HG03558 (cell line): ENCODE data around the gene PLEKHA6.

Experiments
- ATAC-seq: cut with Tn5 transposase; IDR thresholded peaks from one replicate; pipeline ENCODE4 v1.9.1; 2021; ENCODE audit warnings: moderate number of reproducible peaks; ENCODE audit not compliant: unreplicated experiment; ENCODE audit errors: extremely low read depth

PLEKHA6 gene

GRCh38 chr1:204267191-204267601 lies 92.5 kb downstream of the PLEKHA6 start:
- ATAC-seq = no peak

DNA sequence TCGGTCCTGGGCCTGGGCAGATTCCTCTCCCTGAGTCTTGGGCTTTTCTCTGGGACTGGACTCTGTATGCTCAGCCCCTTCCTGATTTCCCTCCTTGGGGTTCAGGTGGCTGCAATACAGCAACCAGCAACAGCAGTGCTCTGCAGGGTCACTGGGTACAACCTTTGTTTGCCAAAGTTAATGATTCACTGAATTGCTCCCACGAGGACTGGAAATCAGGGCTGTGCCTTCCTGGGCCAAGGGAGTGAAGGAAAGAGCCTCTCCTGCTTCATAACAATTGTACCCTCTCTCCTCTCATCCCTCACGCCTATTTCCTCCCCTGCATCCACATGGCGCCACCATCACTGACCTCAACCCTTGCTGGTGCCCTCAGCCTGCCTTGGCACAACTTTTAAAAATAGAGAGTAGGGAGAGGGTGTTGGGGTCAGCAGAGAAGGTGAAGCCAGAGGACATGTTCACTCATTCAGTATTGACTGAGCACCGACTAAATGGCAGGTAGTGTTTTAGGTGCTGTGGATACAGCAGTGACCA lies 93.2 kb downstream of the PLEKHA6 start:
- ATAC-seq = no peak

- no peak for ATAC-seq
These were observed 94.1 kb downstream of the PLEKHA6 start for GRCh38 chr1:204265665-204266064.

- no peak for ATAC-seq
These were observed 94.9 kb downstream of the PLEKHA6 start for GRCh38 chr1:204264805-204265204.

GRCh38 chr1:204263254-204263910 lies 96.3 kb downstream of the PLEKHA6 start:
- ATAC-seq = no peak

GRCh38 chr1:204262506-204263253 lies 97.0 kb downstream of the PLEKHA6 start:
- no peak for ATAC-seq

DNA sequence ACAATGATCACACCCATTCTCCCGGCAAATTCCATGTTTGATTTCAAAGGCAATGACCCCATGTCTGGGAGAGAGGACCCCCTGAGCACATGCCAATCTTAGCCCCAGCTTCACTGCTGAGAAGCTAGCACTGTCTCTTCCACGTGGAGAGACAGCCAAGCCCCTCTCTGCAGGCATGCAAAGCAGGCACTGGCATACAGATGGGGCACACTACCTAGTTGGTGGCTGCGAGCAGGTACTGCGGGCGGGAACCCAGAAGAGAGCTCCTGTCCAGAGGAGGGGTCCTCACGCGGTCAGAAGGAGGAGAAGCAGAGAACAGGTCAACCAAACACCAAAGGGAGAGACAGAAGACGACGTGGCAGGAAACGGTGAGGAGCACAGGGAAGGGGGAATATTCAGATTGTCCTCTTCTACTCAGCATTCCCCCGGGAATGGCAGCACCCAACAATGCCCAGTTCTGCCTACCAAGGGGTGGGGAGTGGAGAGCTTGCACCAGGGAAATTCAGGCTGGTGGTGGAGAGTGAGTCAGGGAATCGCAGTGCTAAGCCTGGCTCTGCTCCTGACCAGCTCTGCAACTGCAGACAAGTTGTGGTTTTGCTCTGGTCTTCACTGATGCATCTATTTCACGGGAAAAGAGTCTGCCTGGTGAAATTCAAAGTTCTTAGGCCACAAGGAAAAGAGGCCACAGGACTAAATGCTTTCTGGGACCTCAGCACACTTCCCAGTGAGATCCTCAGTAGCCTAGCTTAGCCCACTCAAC lies 97.8 kb downstream of the PLEKHA6 start:
- no peak for ATAC-seq

GRCh38 chr1:204261266-204261665 lies 98.5 kb downstream of the PLEKHA6 start:
- ATAC-seq = no peak

DNA sequence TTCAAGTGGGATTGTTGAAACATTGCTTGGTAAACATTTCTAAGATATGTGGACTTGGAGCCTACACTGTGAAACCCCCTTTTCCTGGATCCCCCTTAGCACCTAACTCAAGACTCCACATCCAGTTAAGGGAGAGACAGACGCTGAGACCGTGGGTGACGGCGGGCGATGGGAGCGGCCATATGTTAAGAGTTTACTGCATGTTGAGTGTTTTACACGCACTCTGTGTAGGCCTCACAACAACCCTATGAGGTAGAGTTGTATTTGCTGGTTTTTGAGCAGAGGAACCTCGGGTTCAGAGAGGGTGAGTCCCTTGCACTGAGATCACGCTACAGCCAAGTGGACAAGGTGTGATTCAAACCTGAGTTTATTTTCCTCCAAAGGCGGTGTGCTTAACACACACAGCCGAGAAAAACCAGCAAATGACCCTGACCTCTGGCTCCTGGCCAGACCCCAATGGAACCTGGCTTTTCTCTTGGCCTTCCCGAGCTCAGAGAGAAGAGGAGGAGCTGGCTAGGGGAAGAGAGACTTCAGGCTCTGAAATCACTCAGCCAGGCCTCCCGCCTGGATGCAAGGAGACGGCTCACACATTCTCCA lies 99.0 kb downstream of the PLEKHA6 start:
- no peak for ATAC-seq

GRCh38 chr1:204259782-204260181 lies 99.9 kb downstream of the PLEKHA6 start:
- ATAC-seq = no peak

GRCh38 chr1:204259196-204259595 lies 100.5 kb downstream of the PLEKHA6 start:
- ATAC-seq = no peak

GRCh38 chr1:204258213-204259115 lies 101.3 kb downstream of the PLEKHA6 start:
- no peak for ATAC-seq

DNA sequence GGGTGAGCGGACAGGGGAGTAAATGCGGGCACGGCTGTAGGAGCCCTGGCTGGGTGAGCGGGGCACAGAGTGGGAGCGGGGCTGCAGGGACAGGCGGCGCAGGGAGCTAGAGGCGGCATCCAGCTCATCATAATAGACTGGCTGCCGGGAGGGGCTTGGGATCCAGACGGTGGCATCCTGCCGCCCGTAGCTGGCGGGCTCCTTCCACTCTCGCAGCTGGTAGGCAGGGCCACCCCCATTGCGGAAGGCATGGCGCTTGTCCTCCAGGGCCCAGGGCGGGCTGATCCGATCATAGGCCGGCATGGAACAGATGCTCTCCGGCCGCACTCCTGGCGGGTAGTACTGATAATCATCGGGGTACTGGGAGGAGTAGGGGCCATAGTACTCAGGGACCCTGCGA lies 102.3 kb downstream of the PLEKHA6 start:
- no peak for ATAC-seq

GRCh38 chr1:204256531-204256930 lies 103.2 kb downstream of the PLEKHA6 start:
- ATAC-seq = no peak

GRCh38 chr1:204255966-204256365 lies 103.8 kb downstream of the PLEKHA6 start:
- no peak for ATAC-seq

DNA sequence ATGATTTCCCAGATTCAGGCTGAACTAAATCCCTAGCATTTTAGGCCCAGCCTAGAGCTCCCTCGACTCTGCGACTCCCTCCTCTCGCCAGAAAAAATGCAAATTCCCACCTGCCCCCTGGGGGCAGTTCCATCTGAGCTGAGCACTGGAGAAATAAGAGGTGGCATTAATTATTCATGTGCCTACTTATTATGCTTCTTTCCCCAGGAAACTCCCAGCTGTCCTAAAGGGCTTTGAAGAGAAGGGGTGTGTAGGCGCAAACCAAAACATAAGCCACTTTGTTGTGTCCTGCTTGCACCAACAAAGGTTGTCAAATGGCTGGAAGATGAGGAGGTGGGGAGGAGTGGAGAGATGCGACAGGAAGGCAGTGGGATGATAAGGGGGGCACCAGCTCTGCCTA lies 104.5 kb downstream of the PLEKHA6 start:
- no peak for ATAC-seq

DNA sequence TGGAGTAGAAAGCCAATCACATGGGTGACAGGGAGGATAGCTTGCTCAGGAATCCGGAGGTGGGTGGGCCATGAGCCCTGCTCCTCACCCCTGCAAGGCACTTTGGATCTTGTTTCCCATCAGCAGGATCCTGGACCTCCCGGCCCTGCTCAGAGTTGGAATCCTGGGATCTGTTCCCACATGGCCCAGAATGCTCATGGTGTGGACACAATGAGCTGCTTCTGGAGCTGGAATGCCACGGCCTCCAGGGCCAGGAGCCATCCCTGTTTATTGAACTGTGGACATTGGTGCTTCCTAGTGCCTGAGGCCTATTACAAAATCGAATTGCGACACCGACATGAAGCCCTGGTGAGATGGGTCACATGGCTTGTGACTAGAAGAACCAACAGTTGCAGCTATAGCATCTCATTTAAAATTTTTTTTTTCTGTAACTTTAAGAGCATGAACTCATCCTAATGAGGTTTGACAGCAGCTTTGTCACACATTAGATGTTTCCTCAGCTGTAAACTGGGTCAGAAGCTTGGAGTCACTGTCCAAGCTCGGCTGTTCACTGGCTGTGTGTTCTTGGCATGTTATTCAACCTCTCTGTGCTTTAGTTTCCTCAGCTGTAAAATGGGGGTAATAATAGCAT lies 105.6 kb downstream of the PLEKHA6 start:
- ATAC-seq = no peak

DNA sequence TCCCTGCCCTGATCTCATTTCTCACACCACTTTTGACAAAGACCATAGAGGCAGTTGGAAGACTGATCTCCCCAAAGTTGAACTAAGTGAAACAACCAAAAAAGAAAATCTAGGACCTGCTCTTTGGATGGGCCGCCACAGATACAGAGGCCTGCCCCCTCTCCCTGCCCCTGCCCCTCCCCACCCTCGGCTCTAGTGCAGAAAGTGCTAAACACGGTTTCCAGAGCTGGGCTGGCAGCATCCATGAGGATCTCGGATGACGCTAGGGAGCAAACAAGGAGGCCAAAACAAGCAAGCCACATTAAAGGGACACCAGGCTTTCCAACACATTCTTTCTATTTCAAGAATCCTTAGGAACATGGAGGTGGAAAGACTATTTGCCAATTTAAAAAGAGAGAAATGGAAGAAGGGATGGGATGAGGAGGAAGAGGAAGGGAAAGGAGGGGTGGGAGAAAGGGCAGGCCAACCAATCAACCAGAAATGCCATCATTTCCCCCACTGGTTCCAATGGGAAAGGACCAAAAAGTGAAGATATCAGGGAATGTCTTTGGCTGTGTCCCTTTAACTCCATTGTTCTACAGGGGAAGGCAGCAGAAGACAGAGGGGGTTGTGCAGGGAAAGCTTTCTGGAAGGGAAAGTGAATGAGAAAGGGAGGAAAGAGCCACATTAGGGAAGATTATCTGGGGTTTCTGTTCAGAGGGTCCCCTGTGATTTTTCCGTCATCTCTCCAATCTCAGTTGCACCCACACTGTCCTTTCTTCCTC lies 107.6 kb downstream of the PLEKHA6 start:
- no peak for ATAC-seq
